ENCODE measurements around the gene ZNF514. TPM values are rescaled to one million over a fixed set of nuclear protein-coding genes. Genes with fewer than 3 reads are reported as not detected.
A peak's percentile ranks its signal among the peaks of the same experiment; 100 is the strongest.

Gene ZNF514
- total and polyA plus RNA-seq, 4 donors: 5.0 to 38.4 (median 12.9) TPM

DNA sequence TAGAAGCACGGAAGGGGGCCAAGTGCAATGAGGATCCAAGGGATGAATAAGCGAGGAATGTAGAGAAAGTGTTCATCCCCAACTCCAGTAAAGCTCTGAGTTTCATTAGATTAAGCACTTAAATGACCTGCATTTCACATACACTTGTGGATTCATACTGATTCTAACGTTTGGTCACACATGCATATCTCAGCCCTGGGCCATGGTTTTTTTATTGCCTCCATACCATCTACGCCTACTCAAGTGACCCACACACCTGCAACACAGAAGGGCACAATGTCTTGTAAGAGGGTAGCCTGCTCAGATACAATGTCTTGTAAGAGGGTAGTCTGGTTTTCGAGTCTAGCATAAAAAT lies 37.5 kb downstream of the ZNF514 start:
- peak overlapping the region; percentile 96 to 100 for H3K27ac ChIP-seq (ENCODE audit: low read depth in 1 of 2, low read length in 1 of 2)
- peak overlapping the region in 1 of 2 donors; percentile 0 for H3K9ac ChIP-seq (ENCODE audit: insufficient read depth in 1 of 2, low read length in 2 of 2)
- DNase-seq (no peak), ATAC-seq (ENCODE audit: insufficient read depth, low FRiP score) (no peak)
- H3K4me3 ChIP-seq: peak overlapping the region; percentile 81
- no peaks in the 10 kb centered on the region for H3K9me3 ChIP-seq (ENCODE audit: control insufficient read depth in 4 of 4, insufficient read depth in 3 of 4, low read length in 3 of 4)
- peaks cover 0 to 10% (median 9%) of the 10 kb centered on the region in 5 donors for H3K4me1 ChIP-seq (ENCODE audit: control insufficient read depth in 5 of 5, insufficient read depth in 5 of 5, low read length in 5 of 5)
- no peak for TF ChIP-seq CTCF (IDR thresholded peaks at IDR 0.05; ENCODE audit: control extremely low read depth, extremely low read depth)
- WGBS, 2 donors: 24 to 27% methylated on average over 5 of the region's 5 CpGs
- peaks cover 0 to 4% (median 0%) of the 10 kb centered on the region in 4 donors for H3K36me3 ChIP-seq (ENCODE audit: control insufficient read depth in 4 of 4, insufficient read depth in 4 of 4, low read length in 4 of 4)
- H3K27me3 ChIP-seq (ENCODE audit: control insufficient read depth in 3 of 3, insufficient read depth in 3 of 3, low read length in 2 of 3): no peaks in the 10 kb centered on the region

DNA sequence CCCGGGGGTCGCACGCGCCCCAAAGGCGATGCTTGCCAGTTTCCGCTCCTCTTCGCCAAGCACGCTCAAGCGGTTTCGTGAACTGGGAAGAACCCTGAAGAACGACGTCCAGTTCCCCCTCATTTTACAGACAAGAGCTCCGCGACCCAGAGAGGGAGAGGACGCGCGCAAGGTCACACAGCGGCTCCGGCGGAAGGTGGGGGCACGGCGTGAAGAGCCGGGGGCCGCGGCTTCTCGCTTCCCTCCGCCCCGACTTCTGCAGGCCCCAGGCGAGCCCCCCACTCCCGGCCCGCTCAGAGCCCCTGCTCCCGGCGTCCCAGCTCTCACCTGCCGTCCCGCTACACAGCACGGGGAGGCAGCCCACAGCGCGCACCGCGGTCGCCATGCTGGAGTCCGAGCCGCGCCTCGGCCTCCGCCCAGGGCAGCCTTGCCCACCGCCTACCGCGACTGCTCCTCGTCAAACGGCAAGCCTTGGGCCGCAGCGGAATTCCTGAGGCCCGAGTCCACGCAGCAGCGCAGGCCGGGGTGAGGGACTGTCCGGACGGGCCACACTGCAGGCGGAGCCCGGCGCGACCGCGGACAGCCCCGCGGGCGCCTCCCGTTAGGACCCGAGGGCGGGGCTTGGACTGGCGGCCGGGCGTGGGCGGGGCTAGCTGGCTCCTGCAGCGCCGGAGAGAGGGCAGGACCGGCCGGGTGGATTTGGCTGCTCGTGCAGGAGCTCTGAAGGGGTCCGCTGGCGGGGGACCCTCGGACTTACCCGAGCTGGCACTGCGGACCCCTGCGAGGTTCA lies 38.0 kb downstream of the ZNF514 start, which contains the start of gene MRPS5:
Gene MRPS5, minus strand, starts transcription at position 402 of the 790 bp plus-strand sequence. Its CDS starts 17 bp downstream, at position 385.
- H3K4me1 ChIP-seq (ENCODE audit: control insufficient read depth in 5 of 5, insufficient read depth in 5 of 5, low read length in 5 of 5): peaks cover 0 to 10% (median 9%) of the 10 kb centered on the region in 5 donors
- peak within 1 kb of the TSS; percentile 69 to 91 for H3K9ac ChIP-seq (ENCODE audit: insufficient read depth in 1 of 2, low read length in 2 of 2)
- 0% methylated on average over 79 to 86 of the region's 86 CpGs for WGBS, 2 donors
- H3K9me3 ChIP-seq (ENCODE audit: control insufficient read depth in 4 of 4, insufficient read depth in 3 of 4, low read length in 3 of 4): no peaks in the 10 kb centered on the region
- no peak for TF ChIP-seq CTCF (IDR thresholded peaks at IDR 0.05; ENCODE audit: control extremely low read depth, extremely low read depth)
- H3K27me3 ChIP-seq (ENCODE audit: control insufficient read depth in 3 of 3, insufficient read depth in 3 of 3, low read length in 2 of 3): no peaks in the 10 kb centered on the region
- peak within 1 kb of the TSS; percentile 81 for H3K4me3 ChIP-seq
- ATAC-seq (ENCODE audit: insufficient read depth, low FRiP score): peak; percentile 98
- H3K27ac ChIP-seq (ENCODE audit: low read depth in 1 of 2, low read length in 1 of 2): peak within 1 kb of the TSS; percentile 96 to 100
- H3K36me3 ChIP-seq (ENCODE audit: control insufficient read depth in 4 of 4, insufficient read depth in 4 of 4, low read length in 4 of 4): peaks cover 0 to 4% (median 2%) of the 10 kb centered on the region in 4 donors
- peak; percentile 83 to 86 (median 84) for DNase-seq

GRCh38 chr2:95121093-95121406 lies 38.6 kb downstream of the ZNF514 start:
- 2 to 4% methylated on average over 11 of the region's 11 CpGs for WGBS, 2 donors
- no peak for TF ChIP-seq CTCF (IDR thresholded peaks at IDR 0.05; ENCODE audit: control extremely low read depth, extremely low read depth)
- peaks cover 0 to 4% (median 3%) of the 10 kb centered on the region in 4 donors for H3K36me3 ChIP-seq (ENCODE audit: control insufficient read depth in 4 of 4, insufficient read depth in 4 of 4, low read length in 4 of 4)
- H3K27me3 ChIP-seq (ENCODE audit: control insufficient read depth in 3 of 3, insufficient read depth in 3 of 3, low read length in 2 of 3): no peaks in the 10 kb centered on the region
- H3K4me1 ChIP-seq (ENCODE audit: control insufficient read depth in 5 of 5, insufficient read depth in 5 of 5, low read length in 5 of 5): peaks cover 0 to 10% (median 9%) of the 10 kb centered on the region in 5 donors
- H3K9ac ChIP-seq (ENCODE audit: insufficient read depth in 1 of 2, low read length in 2 of 2): peak overlapping the region; percentile 69 to 91
- ATAC-seq (ENCODE audit: insufficient read depth, low FRiP score): peak; percentile 23
- H3K27ac ChIP-seq (ENCODE audit: low read depth in 1 of 2, low read length in 1 of 2): peak overlapping the region; percentile 96 to 100
- H3K9me3 ChIP-seq (ENCODE audit: control insufficient read depth in 4 of 4, insufficient read depth in 3 of 4, low read length in 3 of 4): no peaks in the 10 kb centered on the region
- DNase-seq: no peak
- H3K4me3 ChIP-seq: peak overlapping the region; percentile 81

Data from lung (tissue), 12 donors.